Panc1 (cell line): ENCODE measurements around the gene SPATA31C2. TPM values are rescaled to one million over a fixed set of nuclear protein-coding genes. Genes with fewer than 3 reads are reported as not detected.

ENCODE experiments used
- ATAC-seq: fragments of 200-7000 bp; cut with Tn5 transposase; 2 replicates; pipeline ENCODE4 v1.9.1; 2020; ENCODE audit warnings: mild to moderate bottlenecking, moderate library complexity
- BruUV-seq: library from RNA; stranded (reverse); fragments of 400-500 nt; replicated peaks from 2 replicates; lab custom pipeline; 2021; lab: Mats Ljungman, UMichigan
- CTCF ChIA-PET: fragments of 300-600 bp; sonication (Branson Sonifier 250); formaldehyde crosslinking; loops from one replicate; lab custom pipeline; 2022; ENCODE audit warnings: antibody characterized with exemption; lab: Charles Lee
- POLR2A ChIA-PET: fragments of 300-600 bp; sonication (Branson Sonifier 250); formaldehyde crosslinking; loops from one replicate; lab custom pipeline; 2022; ENCODE audit warnings: antibody characterized with exemption; lab: Charles Lee
- DNase-seq: peaks from one replicate; pipeline ENCODE4 v3.0.0-alpha.2; 2010; ENCODE audit warnings: low read depth, low spot score
- H3K27ac ChIP-seq: 2 replicates; pipeline ENCODE4 v1.5.1; 2011; ENCODE audit warnings: mild to moderate bottlenecking, low read length, inconsistent platforms
- H3K27me3 ChIP-seq: fragments of 200-500 bp; sonication (Bioruptor generic); 2 replicates; pipeline ENCODE4 v1.6.0; 2014; ENCODE audit warnings: low read length, inconsistent platforms; ENCODE audit not compliant: control insufficient read depth, insufficient read depth
- H3K36me3 ChIP-seq: fragments of 200-500 bp; sonication (Bioruptor generic); 2 replicates; pipeline ENCODE4 v1.5.1; 2014; ENCODE audit warnings: inconsistent platforms, mild to moderate bottlenecking, low read length, moderate library complexity; ENCODE audit not compliant: control insufficient read depth, insufficient read depth
- H3K4me1 ChIP-seq: 2 replicates; pipeline ENCODE4 v1.5.1; 2011; ENCODE audit warnings: inconsistent platforms, mild to moderate bottlenecking, low read length, moderate library complexity; ENCODE audit not compliant: control insufficient read depth, insufficient read depth
- H3K4me3 ChIP-seq, 2 experiments: 2 replicates each; pipeline ENCODE4 v1.5.1; 2011 to 2012; ENCODE audit warnings: low read depth in 2 of 2, low read length in 2 of 2, mild to moderate bottlenecking in 2 of 2, inconsistent platforms in 1 of 2, moderate library complexity in 1 of 2
- H3K9me3 ChIP-seq: fragments of 200-500 bp; sonication (Bioruptor generic); 2 replicates; pipeline ENCODE4 v1.5.1; 2014; ENCODE audit warnings: low read depth, mild to moderate bottlenecking, inconsistent platforms, low read length, moderate library complexity; ENCODE audit not compliant: control insufficient read depth, insufficient read depth
- POLR2AphosphoS5 ChIP-seq: IDR thresholded peaks from 2 replicates; pipeline ENCODE4 v1.6.1; 2012; ENCODE audit warnings: mild to moderate bottlenecking, low read depth, low read length, moderate library complexity
- SIN3A ChIP-seq: IDR thresholded peaks from 2 replicates; pipeline ENCODE4 v1.6.1; 2012; ENCODE audit warnings: low read depth, mild to moderate bottlenecking, low read length, moderate library complexity, borderline replicate concordance; ENCODE audit not compliant: insufficient read depth
- TCF7L2 ChIP-seq: IDR thresholded peaks from 2 replicates; pipeline ENCODE4 v1.6.1; 2011; ENCODE audit warnings: mild to moderate bottlenecking, low read depth, low read length, inconsistent platforms
- in situ Hi-C: cut with HindIII; loops from 2 replicates; pipeline ENCODE4 v1.10.0; 2016; ENCODE audit warnings: low sequenced_read_pairs, low pct_unique_long_range_greater_than_20kb
- intact Hi-C: fragments of 100-400 bp; cut with micrococcal nuclease; formaldehyde crosslinking; loops from one replicate; pipeline ENCODE4 v1.10.0; 2022; ENCODE audit not compliant: unreplicated experiment
- total RNA-seq: library from RNA; stranded (reverse); gene quantifications from one replicate; pipeline ENCODE4 v1.2.1, GENCODE V29; 2021; ENCODE audit not compliant: unreplicated experiment
- TF ChIP-seq, protein P1 (sequence below): fragments of 450-650 bp; IDR thresholded peaks from 2 replicates; pipeline ENCODE4 v1.5.1; 2017; ENCODE audit warnings: mild to moderate bottlenecking
- TF ChIP-seq, protein P2 (sequence below), 2 experiments: IDR thresholded peaks; 2 replicates each; pipeline ENCODE4 v1.6.1; 2011 to 2012; ENCODE audit warnings: low read depth in 2 of 2, control low read depth in 1 of 2, low read length in 1 of 2, mild to moderate bottlenecking in 1 of 2, moderate library complexity in 1 of 2; ENCODE audit not compliant: insufficient read depth in 1 of 2

SPATA31C2 gene
- total RNA-seq, 1 experiment from 2014 or later = not detected

DNA sequence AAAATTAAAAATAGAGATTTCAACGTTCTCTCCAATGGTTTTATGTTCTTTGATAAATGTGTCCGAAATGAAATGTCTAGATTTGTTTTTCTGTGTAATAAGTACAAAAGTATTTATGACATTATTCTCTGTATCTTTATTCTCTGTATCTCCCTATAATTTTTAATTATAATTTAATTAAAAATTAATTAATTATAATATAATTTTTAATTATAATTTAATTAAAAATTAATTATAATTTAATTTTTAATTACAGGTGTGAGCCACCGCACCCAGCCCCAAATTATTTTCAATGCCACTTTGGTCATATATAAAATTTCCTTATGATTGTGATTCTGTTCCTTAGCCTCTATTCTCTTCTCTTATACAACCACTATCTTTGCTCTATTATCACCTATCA lies 28.2 kb downstream of the SPATA31C2 start:
- intact Hi-C loops = no loop called here

DNA sequence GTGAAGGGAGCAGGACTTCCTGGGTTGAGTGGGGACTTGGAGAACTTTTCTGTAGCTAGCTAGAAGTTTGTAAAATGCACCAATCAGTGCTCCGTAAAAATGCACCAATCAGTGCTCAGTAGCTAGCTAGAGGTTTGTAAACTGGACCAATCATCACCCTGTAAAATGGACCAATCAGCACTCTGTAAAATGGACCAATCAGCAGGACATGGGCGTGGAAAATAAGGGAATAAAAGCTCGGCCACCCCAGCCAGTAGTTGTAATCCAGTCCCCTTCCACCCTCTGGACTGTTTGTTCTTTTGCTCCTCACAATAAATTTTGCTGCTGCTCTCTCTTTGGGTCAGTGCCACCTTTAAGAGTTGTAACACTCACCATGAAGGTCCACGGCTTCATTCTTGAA lies 29.5 kb downstream of the SPATA31C2 start:
- ATAC-seq = no peak
- no TSS peak for BruUV-seq
- no peak for TF ChIP-seq SIN3A
- TF ChIP-seq POLR2AphosphoS5 = no peak
- TF ChIP-seq TCF7L2 = no peak
- TF ChIP-seq, protein P1, sequence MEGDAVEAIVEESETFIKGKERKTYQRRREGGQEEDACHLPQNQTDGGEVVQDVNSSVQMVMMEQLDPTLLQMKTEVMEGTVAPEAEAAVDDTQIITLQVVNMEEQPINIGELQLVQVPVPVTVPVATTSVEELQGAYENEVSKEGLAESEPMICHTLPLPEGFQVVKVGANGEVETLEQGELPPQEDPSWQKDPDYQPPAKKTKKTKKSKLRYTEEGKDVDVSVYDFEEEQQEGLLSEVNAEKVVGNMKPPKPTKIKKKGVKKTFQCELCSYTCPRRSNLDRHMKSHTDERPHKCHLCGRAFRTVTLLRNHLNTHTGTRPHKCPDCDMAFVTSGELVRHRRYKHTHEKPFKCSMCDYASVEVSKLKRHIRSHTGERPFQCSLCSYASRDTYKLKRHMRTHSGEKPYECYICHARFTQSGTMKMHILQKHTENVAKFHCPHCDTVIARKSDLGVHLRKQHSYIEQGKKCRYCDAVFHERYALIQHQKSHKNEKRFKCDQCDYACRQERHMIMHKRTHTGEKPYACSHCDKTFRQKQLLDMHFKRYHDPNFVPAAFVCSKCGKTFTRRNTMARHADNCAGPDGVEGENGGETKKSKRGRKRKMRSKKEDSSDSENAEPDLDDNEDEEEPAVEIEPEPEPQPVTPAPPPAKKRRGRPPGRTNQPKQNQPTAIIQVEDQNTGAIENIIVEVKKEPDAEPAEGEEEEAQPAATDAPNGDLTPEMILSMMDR = no peak
- TF ChIP-seq, protein P2, sequence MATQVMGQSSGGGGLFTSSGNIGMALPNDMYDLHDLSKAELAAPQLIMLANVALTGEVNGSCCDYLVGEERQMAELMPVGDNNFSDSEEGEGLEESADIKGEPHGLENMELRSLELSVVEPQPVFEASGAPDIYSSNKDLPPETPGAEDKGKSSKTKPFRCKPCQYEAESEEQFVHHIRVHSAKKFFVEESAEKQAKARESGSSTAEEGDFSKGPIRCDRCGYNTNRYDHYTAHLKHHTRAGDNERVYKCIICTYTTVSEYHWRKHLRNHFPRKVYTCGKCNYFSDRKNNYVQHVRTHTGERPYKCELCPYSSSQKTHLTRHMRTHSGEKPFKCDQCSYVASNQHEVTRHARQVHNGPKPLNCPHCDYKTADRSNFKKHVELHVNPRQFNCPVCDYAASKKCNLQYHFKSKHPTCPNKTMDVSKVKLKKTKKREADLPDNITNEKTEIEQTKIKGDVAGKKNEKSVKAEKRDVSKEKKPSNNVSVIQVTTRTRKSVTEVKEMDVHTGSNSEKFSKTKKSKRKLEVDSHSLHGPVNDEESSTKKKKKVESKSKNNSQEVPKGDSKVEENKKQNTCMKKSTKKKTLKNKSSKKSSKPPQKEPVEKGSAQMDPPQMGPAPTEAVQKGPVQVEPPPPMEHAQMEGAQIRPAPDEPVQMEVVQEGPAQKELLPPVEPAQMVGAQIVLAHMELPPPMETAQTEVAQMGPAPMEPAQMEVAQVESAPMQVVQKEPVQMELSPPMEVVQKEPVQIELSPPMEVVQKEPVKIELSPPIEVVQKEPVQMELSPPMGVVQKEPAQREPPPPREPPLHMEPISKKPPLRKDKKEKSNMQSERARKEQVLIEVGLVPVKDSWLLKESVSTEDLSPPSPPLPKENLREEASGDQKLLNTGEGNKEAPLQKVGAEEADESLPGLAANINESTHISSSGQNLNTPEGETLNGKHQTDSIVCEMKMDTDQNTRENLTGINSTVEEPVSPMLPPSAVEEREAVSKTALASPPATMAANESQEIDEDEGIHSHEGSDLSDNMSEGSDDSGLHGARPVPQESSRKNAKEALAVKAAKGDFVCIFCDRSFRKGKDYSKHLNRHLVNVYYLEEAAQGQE (IDR thresholded peaks at IDR 0.05; ENCODE audit: insufficient read depth in 1 of 2, low read depth in 2 of 2, low read length in 1 of 2) = no peak
- no peak for DNase-seq
- ChIA-PET POLR2A (no interaction called here), CTCF (no interaction called here)
- in situ Hi-C loops = no loop called here
- Histone ChIP-seq H3K9me3 (no peaks in the 10 kb centered on the region), H3K4me1 (no peaks in the 10 kb centered on the region), H3K27me3 (no peaks in the 10 kb centered on the region), H3K27ac (peak overlapping the region; percentile 18; the same call in 1 of the 2 replicates), H3K4me3 (no peak overlapping the region), H3K36me3 (no peaks in the 10 kb centered on the region)
- intact Hi-C loops = no loop called here

More for the DNA sequence above, 28.2 kb downstream of the SPATA31C2 start:
- CTCF ChIA-PET = no interaction called here
- ATAC-seq (no peak), DNase-seq (no peak)
- no peaks in the 10 kb centered on the region for H3K9me3 ChIP-seq
- POLR2A ChIA-PET = no interaction called here
- no peaks in the 10 kb centered on the region for H3K27me3 ChIP-seq
- no peak overlapping the region for H3K27ac ChIP-seq
- TF ChIP-seq, protein P2 (IDR thresholded peaks at IDR 0.05; ENCODE audit: insufficient read depth in 1 of 2, low read depth in 2 of 2, low read length in 1 of 2) = no peak
- no peak for TF ChIP-seq SIN3A
- in situ Hi-C loops = no loop called here
- no peak overlapping the region for H3K4me3 ChIP-seq
- H3K4me1 ChIP-seq = no peaks in the 10 kb centered on the region
- BruUV-seq = no TSS peak
- H3K36me3 ChIP-seq = no peaks in the 10 kb centered on the region
